GM12875 (cell line): ENCODE results near the gene DOCK8.

Experiments
- H3K4me3 ChIP-seq: one replicate; pipeline ENCODE4 v1.5.1; 2011; ENCODE audit warnings: low read depth, low read length, control low read depth
- TF ChIP-seq, protein P1 (sequence below): IDR thresholded peaks from 2 replicates; pipeline ENCODE4 v1.5.1; 2011; ENCODE audit warnings: low read depth, mild to moderate bottlenecking, control low read depth, inconsistent platforms, low read length, moderate library complexity, borderline replicate concordance; ENCODE audit not compliant: insufficient read depth

The DOCK8 gene

DNA sequence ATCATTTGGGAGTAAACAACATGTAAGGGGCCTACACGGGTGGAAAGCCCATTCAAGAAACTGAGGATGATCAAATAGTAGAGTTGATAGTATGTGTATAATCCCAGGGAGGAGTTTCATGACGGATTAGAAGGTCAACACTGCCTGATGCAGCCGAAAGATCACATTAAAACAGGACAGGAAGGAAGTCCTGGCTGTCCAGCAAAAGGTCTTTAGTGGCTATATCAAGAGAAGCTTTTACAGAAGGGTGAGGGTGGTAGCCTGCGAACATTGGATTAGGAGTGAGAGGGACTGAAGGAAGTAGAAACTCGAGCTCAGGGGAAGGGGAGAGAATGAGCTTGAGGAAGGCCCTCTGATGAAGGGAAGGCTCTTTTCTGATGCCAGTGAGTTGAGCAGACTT is 36.0 kb downstream of the DOCK8 start:
- H3K4me3 ChIP-seq: no peak overlapping the region
- TF ChIP-seq, protein P1, sequence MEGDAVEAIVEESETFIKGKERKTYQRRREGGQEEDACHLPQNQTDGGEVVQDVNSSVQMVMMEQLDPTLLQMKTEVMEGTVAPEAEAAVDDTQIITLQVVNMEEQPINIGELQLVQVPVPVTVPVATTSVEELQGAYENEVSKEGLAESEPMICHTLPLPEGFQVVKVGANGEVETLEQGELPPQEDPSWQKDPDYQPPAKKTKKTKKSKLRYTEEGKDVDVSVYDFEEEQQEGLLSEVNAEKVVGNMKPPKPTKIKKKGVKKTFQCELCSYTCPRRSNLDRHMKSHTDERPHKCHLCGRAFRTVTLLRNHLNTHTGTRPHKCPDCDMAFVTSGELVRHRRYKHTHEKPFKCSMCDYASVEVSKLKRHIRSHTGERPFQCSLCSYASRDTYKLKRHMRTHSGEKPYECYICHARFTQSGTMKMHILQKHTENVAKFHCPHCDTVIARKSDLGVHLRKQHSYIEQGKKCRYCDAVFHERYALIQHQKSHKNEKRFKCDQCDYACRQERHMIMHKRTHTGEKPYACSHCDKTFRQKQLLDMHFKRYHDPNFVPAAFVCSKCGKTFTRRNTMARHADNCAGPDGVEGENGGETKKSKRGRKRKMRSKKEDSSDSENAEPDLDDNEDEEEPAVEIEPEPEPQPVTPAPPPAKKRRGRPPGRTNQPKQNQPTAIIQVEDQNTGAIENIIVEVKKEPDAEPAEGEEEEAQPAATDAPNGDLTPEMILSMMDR: no peak

DNA sequence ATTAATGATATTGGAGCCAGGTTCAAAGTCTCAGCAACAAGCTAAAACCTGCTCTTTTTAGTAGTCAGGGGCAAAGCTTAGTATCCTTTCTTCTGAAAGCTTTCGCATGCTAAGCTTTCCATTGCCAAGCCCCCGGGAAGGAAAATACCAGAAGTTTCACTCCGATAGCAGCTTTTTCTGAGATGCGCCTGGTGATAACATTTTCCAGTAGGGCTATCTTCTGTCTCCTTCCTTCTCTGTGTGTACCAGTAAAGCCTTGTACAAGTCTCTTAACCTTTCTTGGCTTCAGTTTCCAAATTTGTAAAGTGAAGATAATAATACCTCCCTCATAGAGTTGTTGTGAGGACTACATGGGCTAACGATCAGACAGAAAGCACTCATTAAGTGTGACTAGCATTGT is 36.7 kb downstream of the DOCK8 start:
- TF ChIP-seq, protein P1: no peak
- no peak overlapping the region for H3K4me3 ChIP-seq

DNA sequence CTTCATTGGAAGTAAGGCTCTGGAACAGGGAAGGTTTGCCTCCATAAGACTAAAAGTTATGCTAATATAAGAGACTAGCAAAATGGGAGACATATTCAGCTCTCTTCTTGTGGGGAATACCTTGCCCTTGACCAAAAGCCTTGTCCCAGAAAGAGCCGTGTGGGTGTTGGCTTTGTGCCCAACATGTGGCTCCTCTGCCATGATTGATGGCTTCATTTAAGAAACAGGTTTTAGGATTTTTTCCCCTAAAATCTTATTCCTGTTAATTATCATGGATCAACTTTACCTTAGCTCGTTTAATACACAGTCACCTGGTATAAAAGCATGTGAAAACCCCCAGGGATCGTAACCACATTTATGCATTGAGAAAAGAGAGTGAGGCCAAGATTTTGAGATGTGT is 38.9 kb downstream of the DOCK8 start:
- H3K4me3 ChIP-seq: no peak overlapping the region
- TF ChIP-seq, protein P1: no peak

DNA sequence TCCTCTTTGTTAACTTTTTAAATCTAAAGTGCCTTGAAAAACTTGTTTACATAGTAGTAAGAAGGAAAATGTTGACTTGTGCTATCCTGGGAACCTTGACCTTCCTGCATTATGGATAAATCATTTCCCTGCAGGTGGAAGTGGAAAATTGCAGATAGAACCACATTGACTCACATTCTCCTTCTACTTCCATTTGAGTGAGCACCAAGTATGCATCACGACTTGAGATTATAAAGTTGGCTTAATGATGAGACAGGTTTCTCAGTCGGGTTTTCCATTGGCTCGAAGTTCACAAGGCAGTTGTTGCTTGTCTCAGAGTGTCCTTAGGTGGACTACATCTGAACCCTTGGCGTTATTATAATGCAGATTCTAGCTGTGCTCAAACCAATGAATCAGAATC is 39.9 kb downstream of the DOCK8 start:
- TF ChIP-seq, protein P1: no peak
- no peak overlapping the region for H3K4me3 ChIP-seq

DNA sequence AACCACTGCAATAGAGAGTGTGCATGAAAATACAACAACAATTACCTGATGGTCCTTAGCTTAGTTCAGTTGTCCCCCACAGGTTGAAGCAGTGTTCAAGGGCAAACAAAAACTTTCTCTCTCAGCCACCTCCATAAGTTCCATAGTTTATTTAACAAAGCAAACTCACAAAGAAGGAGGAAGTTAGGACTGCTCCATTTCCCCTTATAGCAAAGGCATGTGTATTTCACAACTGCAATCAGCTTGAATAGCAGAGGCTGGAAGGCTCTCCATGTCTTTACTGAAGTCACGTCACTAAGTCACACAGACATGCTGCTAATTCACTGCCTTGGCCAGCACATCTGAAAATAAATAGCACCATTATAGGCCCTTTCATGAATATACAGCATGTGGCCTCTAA is 43.3 kb downstream of the DOCK8 start:
- no peak overlapping the region for H3K4me3 ChIP-seq
- TF ChIP-seq, protein P1: no peak

DNA sequence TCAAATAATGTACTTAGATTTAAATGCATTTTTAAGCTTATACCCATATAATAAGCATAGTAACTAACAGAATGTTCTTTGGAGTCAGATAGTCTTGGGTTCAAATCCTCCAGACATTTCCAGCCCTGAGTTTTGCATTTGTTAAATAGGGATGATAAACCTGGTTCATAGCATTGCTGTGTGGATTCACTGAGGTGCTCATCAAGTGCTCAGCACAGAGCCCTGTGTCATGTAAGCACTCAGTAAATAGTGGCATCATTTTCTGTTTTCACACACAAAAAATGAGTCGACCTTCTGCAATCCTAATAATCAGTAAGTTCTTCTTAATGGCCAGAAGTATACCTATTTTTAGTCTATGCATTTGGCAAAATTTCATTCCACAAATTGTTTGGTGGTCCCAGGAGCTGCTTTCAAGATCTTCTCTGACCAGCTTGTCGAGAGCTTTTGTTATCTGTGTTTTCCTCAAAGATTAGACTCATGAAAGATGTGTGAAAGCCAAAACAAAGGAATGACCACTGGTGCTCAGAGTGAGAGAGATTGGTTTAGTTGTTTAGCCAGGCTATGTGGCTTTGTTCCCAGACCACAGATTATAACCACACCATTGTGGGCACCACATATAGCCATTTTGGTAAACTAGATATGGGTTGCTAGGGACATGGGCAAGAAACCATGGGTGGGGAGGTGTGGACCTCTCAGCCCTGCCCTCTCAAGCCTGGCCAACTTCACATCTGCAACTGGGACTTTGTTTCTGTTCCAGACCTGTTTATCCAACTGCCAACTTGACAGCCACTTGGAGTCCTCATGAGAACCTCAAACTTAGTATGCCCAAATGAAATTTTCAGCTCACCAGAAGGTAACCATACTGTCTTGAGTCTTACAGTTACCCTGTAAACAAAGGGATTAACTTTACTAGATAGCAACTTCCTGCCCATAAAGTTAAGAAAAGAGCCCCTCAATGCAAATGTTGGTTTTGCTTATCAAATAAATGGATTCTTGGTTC is 45.0 kb downstream of the DOCK8 start:
- H3K4me3 ChIP-seq: no peak overlapping the region

DNA sequence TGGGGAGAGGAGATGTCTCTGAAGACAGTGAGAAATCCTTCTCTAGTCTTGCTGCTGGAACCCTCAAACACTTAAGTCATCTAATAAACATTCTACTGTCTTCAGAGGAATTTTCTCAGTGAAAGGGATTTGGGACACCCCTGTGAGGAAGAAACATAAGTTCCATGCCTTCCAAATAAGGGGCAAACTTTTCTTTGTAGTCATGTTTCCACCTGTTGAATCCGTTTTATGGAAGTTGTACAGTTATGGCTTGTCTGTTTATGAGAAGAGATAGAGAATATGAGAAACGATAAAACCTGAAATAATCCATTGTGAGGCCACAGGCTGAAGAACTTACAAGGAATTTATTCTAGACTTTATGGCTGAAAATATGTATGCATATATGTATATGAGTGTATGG is 49.6 kb downstream of the DOCK8 start:
- TF ChIP-seq, protein P1: no peak
- H3K4me3 ChIP-seq: no peak overlapping the region

More for the DNA sequence above, 45.0 kb downstream of the DOCK8 start:
- TF ChIP-seq, protein P1: no peak
